ENCODE data around the gene SORCS3.

- no peak for TF ChIP-seq EZH2 (IDR thresholded peaks at IDR 0.05; ENCODE audit: low read length)
- TF ChIP-seq CTCF (optimal IDR thresholded peaks at IDR 0.05 in 1 of 3, IDR thresholded peaks at IDR 0.05 in 1 of 3, conservative IDR thresholded peaks at IDR 0.05 in 1 of 3; ENCODE audit: extremely low read depth in 1 of 3, insufficient read depth in 2 of 3, low read length in 3 of 3) = no peak
Measured at GRCh38 chr10:105044902-105045301, 403.8 kb downstream of the SORCS3 start.
